ENCODE data around the gene CYP27B1.

The CYP27B1 gene

DNA sequence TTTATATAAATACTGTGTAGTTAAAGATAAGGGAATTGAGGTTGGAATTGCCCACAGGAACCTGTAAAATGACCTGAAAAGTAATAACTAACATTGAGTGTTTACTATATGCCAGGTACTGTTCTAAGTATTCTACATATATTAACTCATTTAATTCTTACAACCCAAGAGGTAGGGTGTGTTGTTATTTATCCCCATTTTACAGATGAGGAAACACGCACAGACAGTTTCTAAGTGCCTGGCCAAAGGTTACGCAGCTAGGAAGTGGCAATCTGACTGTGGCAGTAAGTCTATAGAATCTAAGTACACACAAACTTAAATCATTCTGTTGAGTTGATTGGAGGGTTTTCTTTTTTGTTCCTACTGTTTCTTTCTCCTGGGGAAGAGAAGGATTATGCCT lies 23.1 kb downstream of the CYP27B1 start:
- H3K4me3 ChIP-seq (ENCODE audit: low read length): no peak overlapping the region
- no peak for TF ChIP-seq CTCF (conservative IDR thresholded peaks at IDR 0.05; ENCODE audit: low read length)
- DNase-seq (ENCODE audit: low read depth): no peak

DNA sequence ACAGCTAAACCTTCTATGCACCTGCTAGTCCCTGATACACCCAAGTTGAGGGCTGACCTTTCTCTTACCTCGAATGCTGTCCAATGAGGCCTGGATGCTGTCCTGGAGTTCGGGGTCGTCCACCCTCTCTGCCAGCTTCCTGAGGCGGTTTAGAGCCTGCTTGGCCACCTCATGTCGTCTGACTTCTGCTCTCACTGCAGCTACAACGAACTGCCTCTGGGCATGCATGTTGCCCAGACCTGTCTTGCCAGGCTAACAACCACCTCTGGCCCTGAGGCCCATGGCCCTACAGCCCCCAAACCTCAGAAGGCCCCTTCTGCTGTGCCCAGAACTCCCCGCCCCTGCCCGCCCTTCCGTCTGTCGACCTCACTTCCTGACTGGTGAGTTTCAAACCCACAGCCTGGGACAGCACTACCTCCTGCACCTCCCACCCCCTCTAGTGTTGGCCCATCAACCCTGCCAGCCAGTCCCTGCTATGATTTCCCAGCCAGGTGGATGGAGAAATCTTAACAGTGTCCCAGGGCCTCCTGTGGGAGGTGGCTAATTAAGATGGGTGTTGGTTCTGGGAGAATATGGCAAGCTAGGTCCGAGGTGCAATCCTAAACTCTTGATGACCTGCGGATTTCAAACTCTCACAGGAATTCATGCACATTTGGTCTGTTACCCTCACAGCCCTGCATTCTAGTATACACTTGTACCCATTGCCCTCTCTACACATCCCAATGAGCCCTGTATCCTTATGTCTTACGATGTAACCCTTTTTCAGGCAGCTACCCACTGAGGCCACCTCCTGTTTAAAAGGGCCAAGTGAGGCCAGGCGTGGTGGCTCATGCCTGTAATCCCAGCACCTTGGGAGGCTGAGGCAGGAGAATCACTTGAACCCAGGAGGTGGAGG lies 24.8 kb downstream of the CYP27B1 start:
- no peak for DNase-seq (ENCODE audit: low read depth)
- no peak overlapping the region for H3K4me3 ChIP-seq (ENCODE audit: low read length)
- no peak for TF ChIP-seq CTCF (conservative IDR thresholded peaks at IDR 0.05; ENCODE audit: low read length)

- no peak for TF ChIP-seq CTCF (conservative IDR thresholded peaks at IDR 0.05; ENCODE audit: low read length)
- DNase-seq (ENCODE audit: low read depth): no peak
- H3K4me3 ChIP-seq (ENCODE audit: low read length): no peak overlapping the region
Observed at GRCh38 chr12:57741413-57741789, 25.5 kb downstream of the CYP27B1 start.

DNA sequence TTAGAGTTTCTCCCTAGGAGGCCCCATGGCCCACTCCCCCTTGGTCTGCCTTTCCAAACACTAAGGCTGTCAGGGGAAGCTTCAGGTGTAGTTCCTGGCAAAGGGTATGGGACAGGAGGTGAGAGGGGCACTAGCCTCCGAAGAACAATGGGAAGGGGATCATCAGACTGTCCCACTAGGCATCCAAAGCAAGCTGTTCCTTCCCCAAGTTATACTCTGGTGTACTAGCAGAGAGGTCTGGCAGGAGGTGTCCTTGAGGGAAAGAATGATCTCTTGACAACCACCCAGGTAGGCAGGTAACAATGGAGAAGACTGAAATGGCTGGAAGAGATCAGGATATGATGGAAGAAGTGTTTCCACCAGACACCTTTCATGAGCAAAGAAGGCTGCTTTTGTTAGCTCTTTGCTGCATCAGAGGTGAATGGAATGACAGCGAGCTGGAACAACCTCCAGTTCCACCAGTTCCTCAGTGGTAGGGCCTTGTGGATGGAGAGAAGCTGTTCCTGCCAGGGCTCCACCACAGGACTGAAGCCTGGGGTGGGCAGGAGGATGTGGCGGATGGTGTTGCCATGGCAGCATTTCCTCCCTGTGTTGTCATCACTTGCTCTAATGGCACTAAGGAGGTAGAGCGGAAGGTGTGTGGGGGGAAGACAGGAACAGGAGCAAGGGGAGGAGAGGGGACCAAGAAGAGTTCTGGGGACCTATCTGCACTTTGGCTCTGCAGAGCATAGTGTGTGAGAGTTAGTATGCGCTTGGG lies 26.0 kb downstream of the CYP27B1 start:
- no peak overlapping the region for H3K4me3 ChIP-seq (ENCODE audit: low read length)
- DNase-seq (ENCODE audit: low read depth): no peak

GRCh38 chr12:57739914-57740538 lies 26.9 kb downstream of the CYP27B1 start:
- no peak overlapping the region for H3K4me3 ChIP-seq (ENCODE audit: low read length)
- TF ChIP-seq CTCF (conservative IDR thresholded peaks at IDR 0.05; ENCODE audit: low read length): no peak

More for the DNA sequence above, 26.0 kb downstream of the CYP27B1 start:
- TF ChIP-seq CTCF (conservative IDR thresholded peaks at IDR 0.05; ENCODE audit: low read length): no peak

DNA sequence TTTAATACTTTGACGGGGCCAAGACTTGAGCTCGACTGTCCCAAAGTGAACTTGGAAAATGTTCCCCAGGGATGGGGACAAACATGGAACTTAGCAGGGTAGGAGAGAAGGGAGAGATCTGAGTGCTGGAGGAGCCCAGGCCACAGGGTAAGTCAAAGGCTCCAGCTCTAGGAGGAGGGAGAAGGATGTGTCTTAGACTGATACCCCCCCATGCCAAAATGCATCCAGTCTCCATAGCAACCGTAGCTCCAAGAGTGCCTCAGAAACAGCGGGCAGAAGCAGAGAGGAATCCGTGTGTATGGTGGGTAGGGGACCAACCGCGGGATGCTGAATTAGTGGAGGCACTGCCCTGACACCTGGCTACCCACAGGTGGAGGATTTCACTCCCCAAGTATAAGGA lies 27.5 kb downstream of the CYP27B1 start:
- DNase-seq (ENCODE audit: low read depth): no peak
- no peak overlapping the region for H3K4me3 ChIP-seq (ENCODE audit: low read length)
- TF ChIP-seq CTCF (conservative IDR thresholded peaks at IDR 0.05; ENCODE audit: low read length): no peak

More at GRCh38 chr12:57739914-57740538, 26.9 kb downstream of the CYP27B1 start:
- no peak for DNase-seq (ENCODE audit: low read depth)

Data from AG10803 (cell line).